Upper lobe of left lung (tissue), 6 donors: Measurements from ENCODE around the gene TBXAS1. TPM values are rescaled to one million over a fixed set of nuclear protein-coding genes. Genes with fewer than 3 reads are reported as not detected.
A peak's percentile ranks its signal among the peaks of the same experiment; 100 is the strongest.

Experiments used
- ATAC-seq, 2 donors: fragments of 200-7000 bp; cut with Tn5 transposase; one replicate each; pipeline ENCODE4 v1.9.1; 2022; ENCODE audit warnings: mild to moderate bottlenecking in 2 of 2, moderate library complexity in 2 of 2; ENCODE audit not compliant: low FRiP score in 2 of 2
- DNase-seq, 2 donors: peaks; one replicate each; pipeline ENCODE4 v3.0.0-alpha.2; 2019 to 2020
- H3K27ac ChIP-seq, 4 donors: fragments of 200-600 bp; sonication (generic); one replicate each; pipeline ENCODE4 v1.5.1; 2016 to 2019
- H3K27me3 ChIP-seq, 4 donors: fragments of 200-600 bp; sonication (generic); one replicate each; pipeline ENCODE4 v1.5.1; 2017 to 2019
- H3K36me3 ChIP-seq, 4 donors: fragments of 200-600 bp; sonication (generic); one replicate each; pipeline ENCODE4 v1.5.1; 2016 to 2019
- H3K4me1 ChIP-seq, 4 donors: fragments of 200-600 bp; sonication (generic); one replicate each; pipeline ENCODE4 v1.5.1; 2018 to 2019
- H3K4me3 ChIP-seq, 4 donors: fragments of 200-600 bp; sonication (generic); one replicate each; pipeline ENCODE4 v1.5.1; 2017 to 2019; ENCODE audit warnings: mild to moderate bottlenecking in 2 of 4, moderate library complexity in 1 of 4
- H3K9me3 ChIP-seq, 4 donors: fragments of 200-600 bp; sonication (generic); one replicate each; pipeline ENCODE4 v1.5.1; 2018 to 2019
- EP300 ChIP-seq, 4 donors: sonication (generic); formaldehyde crosslinking; IDR thresholded peaks; one replicate each; pipeline ENCODE4 v1.5.1; 2017; ENCODE audit warnings: antibody characterized with exemption in 4 of 4, control low read depth in 2 of 4
- POLR2A ChIP-seq, 4 donors: fragments of 450-650 bp; IDR thresholded peaks; one replicate each; pipeline ENCODE4 v1.5.1; 2016 to 2017; ENCODE audit warnings: antibody characterized with exemption in 4 of 4, mild to moderate bottlenecking in 2 of 4
- POLR2AphosphoS5 ChIP-seq, 2 donors: sonication (generic); formaldehyde crosslinking; IDR thresholded peaks; one replicate each; pipeline ENCODE4 v1.5.1; 2017; ENCODE audit warnings: antibody characterized with exemption in 2 of 2
- WGBS, 2 donors: methylation state at CpG; one replicate each; pipeline ENCODE4 v1.1.5; 2017 to 2018; 5-methylcytosine and 5-hydroxymethylcytosine counted together
- total RNA-seq, 6 donors: library from RNA; depleted of rRNA in 4 of 6; stranded (reverse); fragments of >200 nt in 4 of 6; gene quantifications; one replicate each; pipeline versions ENCODE4 v1.1.0 to v1.2.1, GENCODE V29; 2016 to 2021
- TF ChIP-seq, protein P1 (sequence below), 6 experiments: fragments of 450-650 bp in 4 of 6; fragments of 200-600 bp in 2 of 6; sonication (generic) in 2 of 6; IDR thresholded peaks; one replicate each; pipeline ENCODE4 v1.5.1; 2016 to 2019; ENCODE audit warnings: antibody characterized with exemption in 6 of 6
- donor health status: DM: no; HTN: no; CAD: no; lungs with moderate emphysema.
- donor health status: DM: no; HTN: yes; CAD: no; lungs with severe emphysema.

Gene TBXAS1
- total RNA-seq, 6 donors from 2014 or later, result 62.8 to 317 (median 85.6) TPM

DNA sequence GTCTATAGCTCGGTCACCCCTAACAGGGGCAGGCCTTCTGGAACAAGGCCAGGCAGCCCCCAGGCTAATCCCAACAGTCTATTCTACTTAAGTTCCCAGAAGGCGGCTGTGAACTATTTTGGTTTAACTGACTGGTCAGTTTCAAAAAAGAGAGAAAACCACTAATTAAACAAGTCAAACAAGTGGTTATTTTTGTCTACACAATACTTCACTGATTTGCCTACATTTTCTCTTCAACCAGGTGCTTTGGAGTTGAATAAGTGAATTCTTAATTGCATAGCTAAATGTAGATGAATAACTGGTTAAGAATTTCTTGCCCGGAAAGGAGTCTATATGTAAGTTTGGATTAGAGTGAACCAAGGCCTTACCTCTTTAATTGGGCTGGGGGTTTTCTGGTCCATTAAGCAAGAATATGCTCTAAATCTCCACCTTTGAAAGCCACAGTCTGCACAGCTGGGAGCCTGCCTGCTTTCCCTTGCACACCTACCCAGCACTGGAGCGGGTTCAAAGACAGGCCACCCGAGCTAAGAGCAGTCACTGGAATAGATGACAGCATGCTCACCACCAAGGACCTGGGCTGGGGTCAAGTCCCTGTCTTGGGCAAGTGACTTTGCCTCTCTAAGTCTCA, 70.4 kb downstream of the TBXAS1 start:
- H3K27ac ChIP-seq, result no peak overlapping the region
- ATAC-seq, result no peak

DNA sequence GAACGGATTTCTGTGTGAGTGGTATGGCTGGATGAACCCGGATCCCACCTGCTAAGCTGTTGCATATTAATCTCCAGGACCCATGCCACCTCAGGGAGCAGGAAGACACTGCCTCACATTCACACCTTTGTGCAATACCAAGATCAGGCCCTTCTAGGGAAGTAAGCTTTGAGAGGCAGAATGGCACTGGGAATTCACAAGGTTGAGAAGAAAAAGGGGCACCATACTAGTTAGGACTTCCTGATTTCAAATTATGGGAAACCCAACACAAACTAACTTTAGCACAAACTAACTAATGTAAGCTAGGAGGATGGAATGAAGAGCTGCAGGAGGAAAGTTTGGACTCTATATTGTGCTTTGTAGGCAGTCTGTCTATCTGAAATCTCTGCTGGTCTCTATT, 71.3 kb downstream of the TBXAS1 start:
- Histone ChIP-seq H3K4me3 (no peak overlapping the region), H3K27ac (no peak overlapping the region), H3K9me3 (no peaks in the 10 kb centered on the region), H3K36me3 (no peaks in the 10 kb centered on the region), H3K27me3 (no peaks in the 10 kb centered on the region), H3K4me1 (peaks cover 0 to 3% (median 0%) of the 10 kb centered on the region in 4 donors)
- WGBS, 2 donors, result 86 to 98% methylated on average over 2 of the region's 2 CpGs
- ATAC-seq (no peak), DNase-seq (no peak)
- TF ChIP-seq EP300 (IDR thresholded peaks at IDR 0.05) (no peak), POLR2A (IDR thresholded peaks at IDR 0.05) (no peak), POLR2AphosphoS5 (IDR thresholded peaks at IDR 0.05) (no peak)
- TF ChIP-seq, protein P1, sequence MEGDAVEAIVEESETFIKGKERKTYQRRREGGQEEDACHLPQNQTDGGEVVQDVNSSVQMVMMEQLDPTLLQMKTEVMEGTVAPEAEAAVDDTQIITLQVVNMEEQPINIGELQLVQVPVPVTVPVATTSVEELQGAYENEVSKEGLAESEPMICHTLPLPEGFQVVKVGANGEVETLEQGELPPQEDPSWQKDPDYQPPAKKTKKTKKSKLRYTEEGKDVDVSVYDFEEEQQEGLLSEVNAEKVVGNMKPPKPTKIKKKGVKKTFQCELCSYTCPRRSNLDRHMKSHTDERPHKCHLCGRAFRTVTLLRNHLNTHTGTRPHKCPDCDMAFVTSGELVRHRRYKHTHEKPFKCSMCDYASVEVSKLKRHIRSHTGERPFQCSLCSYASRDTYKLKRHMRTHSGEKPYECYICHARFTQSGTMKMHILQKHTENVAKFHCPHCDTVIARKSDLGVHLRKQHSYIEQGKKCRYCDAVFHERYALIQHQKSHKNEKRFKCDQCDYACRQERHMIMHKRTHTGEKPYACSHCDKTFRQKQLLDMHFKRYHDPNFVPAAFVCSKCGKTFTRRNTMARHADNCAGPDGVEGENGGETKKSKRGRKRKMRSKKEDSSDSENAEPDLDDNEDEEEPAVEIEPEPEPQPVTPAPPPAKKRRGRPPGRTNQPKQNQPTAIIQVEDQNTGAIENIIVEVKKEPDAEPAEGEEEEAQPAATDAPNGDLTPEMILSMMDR (IDR thresholded peaks at IDR 0.05), result no peak

More for the DNA sequence above, 70.4 kb downstream of the TBXAS1 start:
- no peaks in the 10 kb centered on the region for H3K27me3 ChIP-seq
- no peaks in the 10 kb centered on the region for H3K9me3 ChIP-seq
- H3K4me1 ChIP-seq, result peaks cover 0 to 8% (median 0%) of the 10 kb centered on the region in 4 donors
- TF ChIP-seq POLR2AphosphoS5 (IDR thresholded peaks at IDR 0.05) (no peak), POLR2A (IDR thresholded peaks at IDR 0.05) (no peak), EP300 (IDR thresholded peaks at IDR 0.05) (no peak)
- TF ChIP-seq, protein P1 (IDR thresholded peaks at IDR 0.05), result no peak
- no peak for DNase-seq
- H3K36me3 ChIP-seq, result no peaks in the 10 kb centered on the region
- 94 to 96% methylated on average over 5 of the region's 5 CpGs for WGBS, 2 donors
- H3K4me3 ChIP-seq, result no peak overlapping the region

DNA sequence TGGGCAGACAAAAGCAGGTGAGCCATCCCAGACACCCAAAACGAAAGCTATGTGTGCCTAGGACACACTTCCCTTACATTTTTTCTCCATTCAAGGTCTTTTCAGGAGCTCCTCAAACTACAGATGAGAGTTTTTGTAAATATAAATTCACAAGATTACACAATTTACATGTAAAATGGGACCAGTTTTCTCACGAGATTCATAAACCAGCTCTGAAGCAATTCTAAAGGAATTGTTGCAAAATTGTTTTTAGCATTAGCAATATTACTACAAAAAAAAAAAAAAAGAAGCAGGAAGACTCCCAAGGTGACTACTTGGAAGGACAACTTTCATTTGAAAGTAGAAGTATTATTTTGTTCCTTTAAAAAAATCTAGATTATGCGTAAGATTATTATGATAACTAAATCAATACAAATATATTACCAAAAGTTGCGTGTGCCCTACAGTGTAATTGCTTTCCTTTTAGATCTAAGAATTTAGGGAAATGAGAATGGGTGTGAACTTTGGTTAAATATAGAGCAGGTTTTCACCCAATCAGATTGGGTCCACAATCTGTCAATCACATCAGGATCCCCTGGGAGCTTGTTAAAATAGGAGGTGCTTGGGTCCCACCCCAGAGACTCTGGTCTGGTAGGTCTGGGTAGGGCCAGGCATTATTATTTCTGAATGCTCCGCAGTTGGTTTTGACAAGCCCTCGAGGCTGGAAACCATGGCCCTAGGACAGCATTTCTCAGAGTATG, 72.2 kb downstream of the TBXAS1 start:
- TF ChIP-seq POLR2AphosphoS5 (IDR thresholded peaks at IDR 0.05), result no peak
- no peak for TF ChIP-seq POLR2A (IDR thresholded peaks at IDR 0.05)
- TF ChIP-seq EP300 (IDR thresholded peaks at IDR 0.05), result no peak
- TF ChIP-seq, protein P1 (IDR thresholded peaks at IDR 0.05), result no peak
- peak overlapping the region in 1 of 4 donors; percentile 60 for H3K27ac ChIP-seq
- H3K9me3 ChIP-seq, result no peaks in the 10 kb centered on the region
- peaks cover 0 to 3% (median 0%) of the 10 kb centered on the region in 4 donors for H3K4me1 ChIP-seq
- H3K36me3 ChIP-seq, result no peaks in the 10 kb centered on the region
- no peaks in the 10 kb centered on the region for H3K27me3 ChIP-seq
- WGBS, 2 donors, result 70 to 77% methylated on average over 6 of the region's 6 CpGs
- DNase-seq, result no peak
- ATAC-seq, result peak in 1 of 2 donors; percentile 36
- no peak overlapping the region for H3K4me3 ChIP-seq

DNA sequence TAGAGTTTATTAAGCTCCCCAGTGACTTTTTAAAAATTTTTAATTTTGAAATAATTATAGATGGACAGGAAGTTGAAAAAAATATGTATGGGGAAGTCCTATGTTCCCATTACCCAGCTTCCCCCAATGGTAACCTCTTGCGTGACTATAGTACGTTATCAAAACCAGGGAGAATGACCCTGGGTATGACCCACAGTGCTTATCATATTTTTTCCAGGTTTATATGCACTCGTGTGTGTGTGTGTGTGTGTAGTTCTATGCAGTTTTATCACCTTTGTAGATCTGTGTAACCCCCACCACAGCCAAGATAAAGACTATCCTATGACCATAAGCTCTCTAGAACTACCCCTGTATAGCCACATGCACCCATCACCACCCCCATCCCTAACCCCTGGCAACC, 72.8 kb downstream of the TBXAS1 start:
- ATAC-seq (peak in 1 of 2 donors; percentile 63), DNase-seq (no peak)
- H3K4me3 ChIP-seq, result no peak overlapping the region
- H3K36me3 ChIP-seq, result no peaks in the 10 kb centered on the region
- peak overlapping the region in 1 of 4 donors; percentile 60 for H3K27ac ChIP-seq
- no peaks in the 10 kb centered on the region for H3K9me3 ChIP-seq
- H3K27me3 ChIP-seq, result no peaks in the 10 kb centered on the region
- TF ChIP-seq POLR2A (IDR thresholded peaks at IDR 0.05) (no peak), POLR2AphosphoS5 (IDR thresholded peaks at IDR 0.05) (no peak), EP300 (IDR thresholded peaks at IDR 0.05) (no peak)
- TF ChIP-seq, protein P1 (IDR thresholded peaks at IDR 0.05), result no peak
- H3K4me1 ChIP-seq, result peaks cover 0 to 3% (median 0%) of the 10 kb centered on the region in 4 donors
- WGBS, 2 donors, result 74 to 83% methylated on average over 3 of the region's 3 CpGs
